HepG2 (cell line): Measurements from ENCODE around the gene KLHL30. TPM values are rescaled to one million over a fixed set of nuclear protein-coding genes. Genes with fewer than 3 reads are reported as not detected.
A peak's percentile ranks its signal among the peaks of the same experiment; 100 is the strongest.

ENCODE experiments used
- CTCF ChIP-seq: sonication (generic); formaldehyde crosslinking; IDR thresholded peaks from 2 replicates; pipeline ENCODE4 v1.5.0; 2020; ENCODE audit warnings: mild to moderate bottlenecking, missing genetic modification reagents, moderate library complexity
- ERF ChIP-seq: IDR thresholded peaks from 2 replicates; pipeline ENCODE4 v1.6.1; 2018; ENCODE audit warnings: missing biosample characterization, missing genetic modification reagents
- HMG20B ChIP-seq: conservative IDR thresholded peaks from 2 replicates; pipeline ENCODE4 v1.6.1; 2016; ENCODE audit warnings: missing genetic modification reagents, missing compliant biosample characterization
- HOXA9 ChIP-seq: sonication (generic); formaldehyde crosslinking; IDR thresholded peaks from 2 replicates; pipeline ENCODE4 v1.8.1; 2022; ENCODE audit warnings: missing genetic modification reagents, mild to moderate bottlenecking, moderate library complexity, borderline replicate concordance
- KDM2A ChIP-seq: sonication (generic); formaldehyde crosslinking; IDR thresholded peaks from 2 replicates; pipeline ENCODE4 v1.4.0; 2020; ENCODE audit warnings: low read depth, missing genetic modification reagents, borderline replicate concordance
- KLF13 ChIP-seq: sonication (generic); formaldehyde crosslinking; IDR thresholded peaks from 2 replicates; pipeline ENCODE4 v1.4.0; 2020; ENCODE audit warnings: mild to moderate bottlenecking, missing genetic modification reagents
- RAD21 ChIP-seq: fragments of 450-650 bp; formaldehyde crosslinking; IDR thresholded peaks from 2 replicates; pipeline ENCODE4 v1.5.0; 2020; ENCODE audit warnings: mild to moderate bottlenecking
- SOX13 ChIP-seq, 3 experiments: fragments of 450-650 bp in 1 of 3; sonication (generic) in 1 of 3; formaldehyde crosslinking in 1 of 3; IDR thresholded peaks in 2 of 3; conservative IDR thresholded peaks in 1 of 3; 2 replicates each; pipeline versions ENCODE4 v1.5.0 to v1.6.1; 2016 to 2020; ENCODE audit warnings: antibody characterized with exemption in 1 of 3, mild to moderate bottlenecking in 1 of 3, missing compliant biosample characterization in 1 of 3, missing genetic modification reagents in 1 of 3, moderate library complexity in 1 of 3
- SYNCRIP ChIP-seq: fragments of 200-400 bp; formaldehyde crosslinking; IDR thresholded peaks from 2 replicates; pipeline ENCODE4 v1.6.1; 2018; ENCODE audit warnings: mild to moderate bottlenecking, low read depth, low read length; ENCODE audit not compliant: insufficient read depth
- TARDBP ChIP-seq: sonication (generic); formaldehyde crosslinking; IDR thresholded peaks from 2 replicates; pipeline ENCODE4 v1.8.0; 2022; ENCODE audit warnings: mild to moderate bottlenecking, missing genetic modification reagents
- ZFP41 ChIP-seq: sonication (generic); formaldehyde crosslinking; IDR thresholded peaks from 2 replicates; pipeline ENCODE4 v1.4.0; 2020; ENCODE audit warnings: mild to moderate bottlenecking, missing genetic modification reagents, borderline replicate concordance
- ZNF24 ChIP-seq: fragments of 450-650 bp; IDR thresholded peaks from 2 replicates; pipeline ENCODE4 v1.6.1; 2017; ENCODE audit warnings: antibody characterized with exemption, mild to moderate bottlenecking
- ZNF263 ChIP-seq: sonication (generic); formaldehyde crosslinking; IDR thresholded peaks from 2 replicates; pipeline ENCODE4 v1.4.0; 2020; ENCODE audit warnings: missing genetic modification reagents
- ZNF331 ChIP-seq: sonication (generic); formaldehyde crosslinking; IDR thresholded peaks from 2 replicates; pipeline ENCODE4 v1.4.0; 2020; ENCODE audit warnings: missing genetic modification reagents
- ZNF629 ChIP-seq: sonication (generic); formaldehyde crosslinking; conservative IDR thresholded peaks from 2 replicates; pipeline ENCODE4 v1.5.0; 2020; ENCODE audit warnings: missing genetic modification reagents
- ZNF883 ChIP-seq: sonication (generic); formaldehyde crosslinking; IDR thresholded peaks from 2 replicates; pipeline ENCODE4 v1.5.1; 2020; ENCODE audit warnings: mild to moderate bottlenecking, missing genetic modification reagents; ENCODE audit errors: not compliant biosample characterization
- ZSCAN29 ChIP-seq: sonication (generic); formaldehyde crosslinking; conservative IDR thresholded peaks from 2 replicates; pipeline ENCODE4 v1.4.0; 2020; ENCODE audit warnings: mild to moderate bottlenecking, missing genetic modification reagents
- polyA plus RNA-seq, 8 experiments: library from polyadenylated mRNA; depleted of rRNA in 3 of 8; stranded (reverse) in 7 of 8; unstranded in 1 of 8; fragments of >200 nt; fragmentation: Illumina TruSeq in 4 of 8; extraction: Trizol in 4 of 8; gene quantifications; 2 replicates each; pipeline versions ENCODE4 v1.2.1 to v1.2.3, GENCODE V29; 2011 to 2016; ENCODE audit warnings: low read depth in 4 of 8, missing spikeins in 1 of 8, mixed read lengths in 1 of 8; ENCODE audit not compliant: insufficient read depth in 1 of 8
- total RNA-seq, 5 experiments: library from RNA; depleted of rRNA; stranded (reverse); fragments of >200 nt; fragmentation: Illumina TruSeq; extraction: Trizol; gene quantifications; 2 replicates each; pipeline ENCODE4 v1.2.3, GENCODE V29; 2016; ENCODE audit warnings: low read depth in 1 of 5
- TF ChIP-seq, protein P1 (sequence below): sonication (generic); formaldehyde crosslinking; IDR thresholded peaks from 2 replicates; pipeline ENCODE4 v1.5.0; 2020; ENCODE audit warnings: mild to moderate bottlenecking, missing genetic modification reagents, borderline replicate concordance
- TF ChIP-seq, protein P2 (sequence below): sonication (generic); formaldehyde crosslinking; IDR thresholded peaks from 2 replicates; pipeline ENCODE4 v1.4.0; 2020; ENCODE audit warnings: missing genetic modification reagents, mild to moderate bottlenecking, borderline replicate concordance

KLHL30 gene
- total and polyA plus RNA-seq, 2 of the 13 experiments (the other 11 are each of a cell fraction or from before 2014, with no cell fraction given) = 0.05 TPM; not detected in 1

- TF ChIP-seq RAD21 (CRISPR knock-in tag) (0 out of 2 replicates have a peak, but pooled peaks have one; percentile 33), ZFP41 (CRISPR knock-in tag) (no peak), CTCF (CRISPR knock-in tag) (peak; percentile 87), HOXA9 (CRISPR knock-in tag) (no peak), SYNCRIP (no peak), ZNF24 (no peak), HMG20B (no peak), ZNF883 (CRISPR knock-in tag) (no peak), KDM2A (CRISPR knock-in tag) (no peak), SOX13 (IDR thresholded peaks at IDR 0.05) (no peak), SOX13 (CRISPR knock-in tag; conservative IDR thresholded peaks at IDR 0.05 in 1 of 2, IDR thresholded peaks at IDR 0.05 in 1 of 2) (no peak), ZNF263 (CRISPR knock-in tag) (no peak), ZSCAN29 (0 out of 2 replicates have a peak, but pooled peaks have one; percentile 19), ZNF629 (CRISPR knock-in tag) (0 out of 2 replicates have a peak, but pooled peaks have one; percentile 14), ZNF331 (no peak), KLF13 (CRISPR knock-in tag) (no peak), TARDBP (CRISPR knock-in tag) (peak; percentile 51; the same call in 1 of the 2 replicates), ERF (no peak)
- TF ChIP-seq, protein P1, sequence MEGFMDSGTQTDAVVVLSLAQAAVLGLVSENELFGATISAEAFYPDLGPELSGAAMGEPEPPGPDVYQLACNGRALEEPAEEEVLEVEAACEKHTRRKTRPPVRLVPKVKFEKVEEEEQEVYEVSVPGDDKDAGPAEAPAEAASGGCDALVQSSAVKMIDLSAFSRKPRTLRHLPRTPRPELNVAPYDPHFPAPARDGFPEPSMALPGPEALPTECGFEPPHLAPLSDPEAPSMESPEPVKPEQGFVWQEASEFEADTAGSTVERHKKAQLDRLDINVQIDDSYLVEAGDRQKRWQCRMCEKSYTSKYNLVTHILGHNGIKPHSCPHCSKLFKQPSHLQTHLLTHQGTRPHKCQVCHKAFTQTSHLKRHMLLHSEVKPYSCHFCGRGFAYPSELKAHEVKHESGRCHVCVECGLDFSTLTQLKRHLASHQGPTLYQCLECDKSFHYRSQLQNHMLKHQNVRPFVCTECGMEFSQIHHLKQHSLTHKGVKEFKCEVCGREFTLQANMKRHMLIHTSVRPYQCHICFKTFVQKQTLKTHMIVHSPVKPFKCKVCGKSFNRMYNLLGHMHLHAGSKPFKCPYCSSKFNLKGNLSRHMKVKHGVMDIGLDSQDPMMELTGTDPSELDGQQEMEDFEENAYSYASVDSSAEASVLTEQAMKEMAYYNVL (CRISPR knock-in tag) = 0 out of 2 replicates have a peak, but pooled peaks have one; percentile 34
- TF ChIP-seq, protein P2, sequence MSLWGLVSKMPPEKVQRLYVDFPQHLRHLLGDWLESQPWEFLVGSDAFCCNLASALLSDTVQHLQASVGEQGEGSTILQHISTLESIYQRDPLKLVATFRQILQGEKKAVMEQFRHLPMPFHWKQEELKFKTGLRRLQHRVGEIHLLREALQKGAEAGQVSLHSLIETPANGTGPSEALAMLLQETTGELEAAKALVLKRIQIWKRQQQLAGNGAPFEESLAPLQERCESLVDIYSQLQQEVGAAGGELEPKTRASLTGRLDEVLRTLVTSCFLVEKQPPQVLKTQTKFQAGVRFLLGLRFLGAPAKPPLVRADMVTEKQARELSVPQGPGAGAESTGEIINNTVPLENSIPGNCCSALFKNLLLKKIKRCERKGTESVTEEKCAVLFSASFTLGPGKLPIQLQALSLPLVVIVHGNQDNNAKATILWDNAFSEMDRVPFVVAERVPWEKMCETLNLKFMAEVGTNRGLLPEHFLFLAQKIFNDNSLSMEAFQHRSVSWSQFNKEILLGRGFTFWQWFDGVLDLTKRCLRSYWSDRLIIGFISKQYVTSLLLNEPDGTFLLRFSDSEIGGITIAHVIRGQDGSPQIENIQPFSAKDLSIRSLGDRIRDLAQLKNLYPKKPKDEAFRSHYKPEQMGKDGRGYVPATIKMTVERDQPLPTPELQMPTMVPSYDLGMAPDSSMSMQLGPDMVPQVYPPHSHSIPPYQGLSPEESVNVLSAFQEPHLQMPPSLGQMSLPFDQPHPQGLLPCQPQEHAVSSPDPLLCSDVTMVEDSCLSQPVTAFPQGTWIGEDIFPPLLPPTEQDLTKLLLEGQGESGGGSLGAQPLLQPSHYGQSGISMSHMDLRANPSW (CRISPR knock-in tag) = no peak
Measured at GRCh38 chr2:238160206-238161129, 22.0 kb downstream of the KLHL30 start (continued).
